GM21619 (cell line): Measurements from ENCODE around the gene CSPG5.

Experiments
- ATAC-seq: cut with Tn5 transposase; IDR thresholded peaks from one replicate; pipeline ENCODE4 v1.9.1; 2021; ENCODE audit not compliant: unreplicated experiment

CSPG5 gene

DNA sequence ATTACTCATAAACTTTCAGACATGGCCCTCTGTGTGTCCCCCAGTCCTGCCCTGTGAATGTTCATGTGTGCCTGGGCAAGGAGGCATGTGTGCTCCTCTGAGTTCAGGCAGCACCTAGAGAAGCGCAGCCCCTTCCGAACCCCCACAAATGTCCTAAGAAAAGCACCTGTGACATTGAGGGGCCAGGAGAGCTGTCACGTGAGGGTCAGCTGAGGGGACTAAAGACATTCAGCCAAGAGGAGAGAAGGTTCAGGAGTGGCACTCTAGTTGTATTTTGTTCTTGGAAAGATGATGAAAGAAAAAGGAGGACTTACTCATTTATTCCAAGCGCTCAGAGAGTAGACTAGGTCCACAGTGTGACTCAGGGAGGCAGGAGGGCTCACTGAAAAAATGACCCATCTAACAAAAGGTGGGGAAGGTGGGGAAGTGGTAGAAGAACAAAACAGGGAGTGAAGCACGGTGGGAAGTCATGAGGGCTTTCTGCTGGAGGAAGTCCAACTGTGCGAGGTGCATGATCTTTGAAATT is 37.0 kb downstream of the CSPG5 start:
- no peak for ATAC-seq

DNA sequence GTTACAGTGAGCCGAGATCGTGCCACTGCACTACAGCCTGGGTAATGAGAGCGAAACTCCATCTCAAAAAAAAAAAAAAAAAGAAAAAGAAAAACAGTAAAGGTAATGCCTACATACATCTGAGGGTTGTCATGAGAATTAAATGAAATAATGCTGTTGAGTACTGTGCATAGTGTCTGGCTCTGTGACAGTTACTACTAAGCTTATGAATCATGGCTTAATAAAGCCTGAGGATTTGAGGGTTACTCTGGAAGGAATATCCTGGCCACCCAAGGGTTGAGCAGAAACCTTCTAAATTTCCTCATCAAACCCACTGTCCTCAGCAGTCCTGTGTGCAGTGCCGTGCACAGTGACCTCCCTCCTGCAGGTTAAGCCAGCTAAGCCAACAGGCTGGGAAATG is 38.4 kb downstream of the CSPG5 start:
- no peak for ATAC-seq

DNA sequence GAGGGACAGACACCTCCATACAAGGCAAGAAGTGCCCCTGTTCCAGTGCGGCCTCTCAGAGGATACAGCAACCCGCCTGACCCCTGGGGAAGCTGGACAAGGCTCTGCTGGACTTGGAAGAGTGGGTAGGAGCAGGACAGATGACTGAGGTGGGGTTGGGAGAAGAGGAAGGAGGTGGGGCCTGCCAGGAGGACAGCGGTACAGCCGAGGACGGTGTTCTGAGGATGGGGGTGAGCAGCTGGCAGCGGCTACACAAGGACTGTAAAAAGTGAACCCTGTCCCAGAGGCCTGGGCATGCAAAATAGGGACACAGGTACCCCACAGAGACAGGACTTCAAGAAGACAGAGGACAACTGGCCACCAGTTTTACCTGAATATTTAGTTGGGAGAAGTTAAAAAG is 41.7 kb downstream of the CSPG5 start:
- ATAC-seq: no peak

DNA sequence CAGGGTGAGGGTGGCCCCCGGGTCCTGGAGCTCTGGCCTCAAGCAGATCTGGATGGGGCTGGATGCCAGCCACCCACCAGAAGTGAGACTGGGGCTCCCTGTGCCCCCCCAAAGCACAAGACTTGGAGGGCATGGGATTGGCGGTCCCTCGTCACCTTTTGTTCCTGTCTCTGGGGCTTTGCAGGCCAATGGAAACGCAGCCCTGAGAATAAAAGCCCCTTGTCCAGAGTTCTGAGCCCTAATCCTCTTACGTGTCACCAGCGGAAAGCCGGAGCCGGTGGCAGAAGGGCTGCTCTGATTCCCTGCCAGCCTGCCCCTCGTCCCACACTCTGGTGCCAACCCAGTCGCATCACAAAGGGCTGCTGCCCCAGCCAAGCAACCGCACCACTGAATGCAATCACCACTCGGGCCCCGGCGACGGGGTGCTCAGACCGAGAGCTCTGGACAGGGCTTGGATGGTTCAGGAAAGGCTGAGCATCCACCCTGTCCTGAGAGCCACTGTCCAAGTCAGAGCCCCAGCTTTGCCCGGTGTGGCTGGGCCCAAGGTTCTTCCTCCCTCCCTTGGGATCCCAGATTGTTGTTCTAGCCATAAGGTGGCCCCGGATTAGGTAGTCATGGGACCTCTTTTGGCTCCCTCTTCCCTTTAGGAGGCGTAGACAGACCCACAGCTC is 42.3 kb downstream of the CSPG5 start:
- ATAC-seq: no peak

DNA sequence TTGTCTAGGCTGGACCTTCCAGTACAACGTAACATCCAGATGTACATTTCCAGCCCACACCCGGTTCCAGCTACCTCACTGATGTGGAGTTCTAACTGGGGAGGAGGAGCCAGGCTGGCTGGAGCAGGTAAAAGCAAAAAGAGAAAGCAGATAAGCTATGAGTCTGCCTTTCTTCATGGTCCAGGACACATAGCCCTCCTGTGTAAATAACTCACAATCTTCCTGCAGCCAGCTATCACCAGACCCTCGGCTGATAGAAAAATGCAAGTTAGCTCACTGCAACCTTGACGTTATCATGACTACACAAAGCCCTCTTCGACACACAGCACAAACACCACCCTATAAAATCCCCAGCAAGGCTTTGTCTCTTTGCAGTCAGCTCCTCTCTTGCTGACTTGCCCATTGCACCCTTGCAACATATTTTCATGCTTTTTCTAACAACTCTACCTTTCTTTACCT is 44.6 kb downstream of the CSPG5 start:
- ATAC-seq: no peak

DNA sequence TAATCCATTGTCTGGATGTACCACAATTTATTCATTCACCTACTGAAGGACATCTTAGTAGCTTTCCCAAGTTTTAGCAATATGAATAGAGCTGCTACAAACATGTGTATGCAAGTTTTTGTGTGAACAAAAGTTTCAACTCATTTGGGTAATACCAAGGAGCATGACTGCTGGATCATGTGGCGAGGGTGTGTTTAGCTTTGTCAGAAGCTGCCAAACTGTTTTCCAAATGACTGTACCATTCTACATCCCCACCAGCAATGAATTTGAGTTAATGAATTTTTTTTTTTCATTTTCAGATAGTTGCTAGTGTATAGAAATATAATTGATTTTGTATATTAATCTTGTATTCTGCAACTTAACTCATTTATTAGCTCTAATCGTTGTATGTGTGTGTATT is 45.2 kb downstream of the CSPG5 start:
- ATAC-seq: no peak

DNA sequence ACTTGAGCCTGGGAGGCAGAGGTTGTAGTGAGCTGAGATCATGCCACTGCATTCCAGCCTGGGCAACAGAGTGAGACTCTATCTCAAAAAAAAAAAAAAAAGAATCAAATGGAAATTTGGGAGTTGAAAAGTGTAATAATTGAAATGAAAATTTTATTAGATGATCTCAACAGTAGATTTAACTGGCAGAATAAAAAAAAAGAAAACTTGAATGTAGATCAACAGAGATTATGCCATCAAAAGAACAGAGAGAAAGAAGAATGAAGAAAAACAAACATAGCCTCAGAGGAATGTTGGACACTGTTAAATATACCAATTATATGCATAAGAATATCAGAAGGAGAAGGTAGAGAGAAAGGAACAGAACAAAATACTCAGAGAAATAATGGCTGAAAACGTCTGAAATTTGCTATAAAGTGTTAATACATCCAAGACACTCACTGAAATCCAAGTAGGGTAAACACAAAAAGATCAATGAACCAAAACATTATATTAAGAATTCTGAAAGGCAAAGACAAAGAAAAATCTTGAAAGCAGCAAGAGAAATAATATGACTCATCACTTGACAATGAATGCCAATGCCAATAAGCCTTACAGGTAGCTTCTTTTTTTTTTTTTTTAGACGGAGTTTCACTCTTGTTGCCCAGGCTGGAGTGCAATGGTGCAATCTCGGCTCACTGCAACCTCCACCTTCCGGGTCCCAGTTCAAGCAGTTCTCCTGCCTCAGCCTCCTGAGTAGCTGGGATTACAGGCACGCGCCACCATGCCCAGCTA is 50.5 kb downstream of the CSPG5 start:
- no peak for ATAC-seq

DNA sequence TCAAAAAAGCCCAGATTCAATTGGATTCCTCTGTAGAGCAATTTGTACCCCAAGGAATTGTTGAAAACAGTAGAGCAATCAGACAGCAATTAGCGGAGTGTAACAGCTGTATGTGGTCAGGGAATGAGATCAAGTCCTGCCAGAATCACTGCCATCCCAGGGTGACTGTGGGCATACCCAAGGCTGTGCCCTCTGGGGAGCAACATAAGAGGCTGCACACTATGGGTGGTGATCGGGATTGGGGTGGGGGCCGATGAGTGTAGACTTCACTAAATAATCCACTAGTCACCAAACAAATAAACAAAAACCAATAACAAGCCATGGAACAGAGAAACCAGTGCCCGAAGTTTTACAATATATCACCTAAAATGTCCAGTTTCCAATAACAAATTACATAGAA is 53.0 kb downstream of the CSPG5 start:
- ATAC-seq: no peak

DNA sequence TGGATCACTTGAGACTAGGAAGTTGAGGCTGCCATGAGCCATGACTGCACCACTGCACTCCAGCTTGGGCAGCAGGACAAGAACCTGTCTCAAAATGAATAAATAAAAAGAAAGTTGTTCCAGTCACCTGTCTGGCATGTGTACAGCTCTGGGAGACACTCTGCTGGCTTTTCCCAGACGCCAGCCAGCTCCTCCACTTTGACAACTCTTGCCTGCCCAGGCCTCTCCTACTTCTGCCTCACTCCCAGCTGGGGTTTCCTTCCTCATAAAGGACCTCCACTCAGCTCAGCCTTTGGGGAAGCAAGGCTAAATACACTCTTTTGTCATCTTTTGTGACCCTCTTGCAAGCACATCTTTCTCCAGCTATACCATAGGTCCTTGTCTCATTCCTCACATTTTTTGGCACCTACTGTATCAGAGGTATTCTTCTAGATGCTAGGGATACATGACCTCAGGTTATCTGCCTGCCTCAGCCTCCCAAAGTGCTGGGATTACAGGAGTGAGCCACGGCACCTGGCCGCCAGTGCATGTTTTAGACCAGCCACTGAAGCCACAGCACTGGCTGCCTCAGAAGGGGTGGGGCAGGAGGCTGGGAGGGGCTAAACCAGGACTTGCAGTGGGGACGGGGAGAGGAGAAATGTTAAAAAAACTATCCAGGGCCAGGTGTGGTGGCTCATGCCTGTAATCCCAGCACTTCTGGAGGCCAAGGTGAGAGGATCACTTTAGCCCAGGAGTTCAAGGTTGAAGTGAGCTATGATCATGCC is 55.2 kb downstream of the CSPG5 start:
- no peak for ATAC-seq

- peak; percentile 57 for ATAC-seq
Observed at GRCh38 chr3:47522082-47522987, 56.3 kb downstream of the CSPG5 start.

DNA sequence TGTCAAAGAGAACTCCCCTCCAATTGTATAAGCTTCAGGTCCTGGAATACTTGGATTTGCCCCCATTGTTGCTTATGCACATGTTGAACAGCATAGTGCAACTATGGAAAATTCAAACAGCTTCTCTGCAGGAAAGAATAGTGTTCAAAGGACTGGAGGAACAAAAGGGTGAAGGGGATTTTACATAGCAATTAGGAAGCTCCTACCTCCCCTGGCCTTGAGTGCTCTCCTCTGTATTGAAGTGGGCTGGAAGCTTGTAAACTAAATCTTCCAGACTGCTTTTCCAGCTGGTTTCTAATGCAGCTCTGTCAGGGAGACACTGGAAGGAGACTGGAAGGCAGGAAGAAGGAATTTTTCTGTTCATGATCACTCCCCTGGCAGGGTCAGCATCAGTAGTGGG is 57.9 kb downstream of the CSPG5 start:
- no peak for ATAC-seq

GRCh38 chr3:47517937-47518336 is 60.7 kb downstream of the CSPG5 start:
- no peak for ATAC-seq

DNA sequence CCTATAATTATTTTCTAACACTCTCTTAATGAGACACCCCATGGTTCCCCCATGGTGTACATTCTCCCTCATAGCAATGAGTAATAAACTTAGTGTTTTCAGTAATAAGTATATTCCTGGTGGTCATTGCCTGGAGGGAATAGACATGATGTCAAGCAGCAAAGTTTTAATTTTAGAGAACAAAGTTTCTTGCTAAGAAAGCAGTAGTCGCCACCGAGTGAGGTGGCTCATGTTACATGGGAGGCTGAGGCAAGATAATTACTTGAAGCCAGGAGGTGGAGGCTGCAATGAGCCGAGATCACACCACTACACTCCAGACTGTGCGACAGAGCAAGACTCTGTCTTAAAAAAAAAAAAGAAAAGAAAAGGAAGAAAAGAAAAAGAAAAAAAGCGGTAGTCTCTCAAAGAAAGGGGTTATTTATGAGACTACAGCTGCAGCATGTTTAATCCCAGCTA is 62.8 kb downstream of the CSPG5 start:
- no peak for ATAC-seq

DNA sequence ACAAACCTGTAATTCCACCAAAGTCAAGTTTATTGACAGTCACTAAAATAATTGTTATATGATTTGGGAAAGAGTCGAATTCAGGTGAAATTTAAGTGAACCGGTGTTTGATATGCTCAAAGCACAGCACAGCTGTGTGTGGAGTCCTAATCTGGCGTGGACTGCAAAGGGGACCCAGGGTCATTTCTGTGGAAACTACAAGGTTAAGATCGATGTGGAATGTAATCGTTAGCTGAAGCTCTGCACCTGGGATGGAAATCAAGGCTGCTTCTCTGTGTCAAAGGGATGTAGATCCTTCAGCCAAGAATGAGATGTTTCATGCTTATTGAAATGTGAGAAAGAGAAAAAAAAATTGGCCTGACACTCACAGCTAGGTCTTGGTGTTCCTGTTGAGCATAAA is 63.6 kb downstream of the CSPG5 start:
- no peak for ATAC-seq

DNA sequence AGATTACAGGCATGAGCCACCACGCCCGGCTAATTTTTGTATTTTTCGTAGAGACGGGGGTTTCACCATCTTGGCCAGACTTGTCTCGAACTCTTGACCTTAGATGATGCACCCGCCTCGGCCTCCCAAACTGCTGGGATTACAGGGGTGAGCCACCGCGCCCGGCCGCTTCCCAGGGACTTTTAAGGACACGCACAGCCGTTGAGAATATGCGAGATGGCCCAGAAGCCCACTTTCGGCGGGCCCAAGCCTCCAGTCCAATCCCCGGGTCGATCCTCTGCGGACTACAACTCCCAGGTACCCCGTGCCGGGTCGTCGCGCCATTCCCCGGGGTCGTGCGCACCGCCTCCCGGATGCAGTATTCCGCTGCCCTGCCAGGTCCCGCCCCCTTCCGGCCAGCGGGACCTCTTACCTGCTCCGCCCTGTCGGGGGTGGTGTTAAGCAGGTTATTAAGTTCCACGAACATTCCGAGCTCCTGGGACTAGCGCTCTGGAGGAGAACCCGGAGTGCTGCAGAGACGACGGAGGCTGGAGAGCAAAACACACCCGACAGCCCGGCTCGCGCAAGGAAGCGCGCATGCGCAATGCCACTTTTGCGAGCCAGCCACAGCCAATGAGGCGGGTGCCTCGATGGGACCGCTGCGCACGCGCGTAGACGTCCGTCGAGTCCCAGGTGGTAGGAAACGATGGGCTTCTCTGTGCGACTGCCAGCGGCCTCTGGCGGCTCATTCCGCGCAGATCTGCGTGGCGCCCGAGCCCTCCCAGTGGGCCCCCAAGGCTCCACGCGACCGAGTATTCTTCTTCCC is 65.3 kb downstream of the CSPG5 start, which contains the start of gene ELP6:
ELP6 (minus strand) TSS at position 588 of the 805 bp plus-strand sequence; CDS start at position 466, 122 bp downstream.
- ATAC-seq: peak; percentile 91

- ATAC-seq: no peak
Observed at GRCh38 chr3:47512416-47513124, 66.1 kb downstream of the CSPG5 start.
